Thyroid gland (tissue), 4 donors: ENCODE data around the gene ZSCAN22.

Source experiments
- CTCF ChIP-seq, 6 experiments: fragments of 200-600 bp in 3 of 6; fragments of 450-650 bp in 3 of 6; sonication (generic) in 3 of 6; IDR thresholded peaks; one replicate each; pipeline ENCODE4 v1.5.1; 2016 to 2019; ENCODE audit warnings: antibody characterized with exemption in 6 of 6, mild to moderate bottlenecking in 2 of 6, inconsistent platforms in 1 of 6, moderate library complexity in 1 of 6
- POLR2A ChIP-seq, 2 donors: fragments of 450-650 bp; IDR thresholded peaks; one replicate each; pipeline ENCODE4 v1.6.1; 2017; ENCODE audit warnings: antibody characterized with exemption in 2 of 2, mild to moderate bottlenecking in 2 of 2, moderate library complexity in 1 of 2

- no peak for TF ChIP-seq CTCF (IDR thresholded peaks at IDR 0.05)
- TF ChIP-seq POLR2A (IDR thresholded peaks at IDR 0.05), result no peak
Measured at GRCh38 chr19:58279925-58280316, 46.9 kb upstream of the ZSCAN22 start.
